HCT116 (cell line): ENCODE data around the gene DPF3.

ENCODE experiments used
- CEBPB ChIP-seq: IDR thresholded peaks from 2 replicates; pipeline ENCODE4 v1.6.1; 2012; ENCODE audit warnings: low read depth
- EGR1 ChIP-seq: IDR thresholded peaks from 2 replicates; pipeline ENCODE4 v1.6.1; 2012; ENCODE audit warnings: low read depth
- EZH2 ChIP-seq: fragments of 200-600 bp; sonication (generic); IDR thresholded peaks from 2 replicates; pipeline ENCODE4 v1.6.1; 2017; ENCODE audit warnings: antibody characterized with exemption, mixed run types
- EZH2phosphoT487 ChIP-seq: fragments of 200-600 bp; IDR thresholded peaks from 2 replicates; pipeline ENCODE4 v1.6.1; 2018; ENCODE audit warnings: antibody characterized with exemption, borderline replicate concordance
- FOSL1 ChIP-seq: IDR thresholded peaks from 2 replicates; pipeline ENCODE4 v1.6.1; 2012; ENCODE audit warnings: low read depth
- POLR2A ChIP-seq: IDR thresholded peaks from 2 replicates; pipeline ENCODE4 v1.7.0; 2011; ENCODE audit warnings: borderline replicate concordance; ENCODE audit not compliant: insufficient read depth, insufficient read length; ENCODE audit errors: extremely low read depth
- POLR2AphosphoS5 ChIP-seq: IDR thresholded peaks from 2 replicates; pipeline ENCODE4 v1.6.1; 2011; ENCODE audit warnings: mild to moderate bottlenecking, low read depth, low read length, moderate library complexity
- SRF ChIP-seq: IDR thresholded peaks from 2 replicates; pipeline ENCODE4 v1.6.1; 2012; ENCODE audit warnings: low read depth
- TCF7L2 ChIP-seq: IDR thresholded peaks from 2 replicates; pipeline ENCODE4 v1.7.0; 2011; ENCODE audit warnings: borderline replicate concordance, inconsistent platforms; ENCODE audit not compliant: insufficient read depth, insufficient read length; ENCODE audit errors: extremely low read depth
- YY1 ChIP-seq: IDR thresholded peaks from 2 replicates; pipeline ENCODE4 v1.6.1; 2011; ENCODE audit warnings: low read length, low read depth, moderate library complexity, mild to moderate bottlenecking; ENCODE audit not compliant: insufficient replicate concordance; ENCODE audit errors: extremely low read depth
- TF ChIP-seq, protein P1 (sequence below): IDR thresholded peaks from 2 replicates; pipeline ENCODE4 v1.6.1; 2012
- TF ChIP-seq, protein P2 (sequence below), 3 experiments: fragments of 200-600 bp in 1 of 3; sonication (generic) in 1 of 3; IDR thresholded peaks in 2 of 3; conservative IDR thresholded peaks in 1 of 3; 2 replicates each; pipeline ENCODE4 v1.5.1; 2012 to 2017; ENCODE audit warnings: low read depth in 2 of 3, low read length in 2 of 3, antibody characterized with exemption in 1 of 3, borderline replicate concordance in 1 of 3, control low read depth in 1 of 3, mild to moderate bottlenecking in 1 of 3, mixed read lengths in 1 of 3, mixed run types in 1 of 3, moderate library complexity in 1 of 3; ENCODE audit not compliant: insufficient read depth in 1 of 3
- TF ChIP-seq, protein P3 (sequence below): IDR thresholded peaks from 2 replicates; pipeline ENCODE4 v1.6.1; 2012
- TF ChIP-seq, protein P4 (sequence below): IDR thresholded peaks from 2 replicates; pipeline ENCODE4 v1.6.1; 2011; ENCODE audit warnings: mild to moderate bottlenecking, low read length, moderate library complexity; ENCODE audit not compliant: insufficient replicate concordance; ENCODE audit errors: extremely low read depth

- TF ChIP-seq EZH2: no peak
- TF ChIP-seq, protein P1, sequence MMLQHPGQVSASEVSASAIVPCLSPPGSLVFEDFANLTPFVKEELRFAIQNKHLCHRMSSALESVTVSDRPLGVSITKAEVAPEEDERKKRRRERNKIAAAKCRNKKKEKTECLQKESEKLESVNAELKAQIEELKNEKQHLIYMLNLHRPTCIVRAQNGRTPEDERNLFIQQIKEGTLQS: no peak
- TF ChIP-seq, protein P2, sequence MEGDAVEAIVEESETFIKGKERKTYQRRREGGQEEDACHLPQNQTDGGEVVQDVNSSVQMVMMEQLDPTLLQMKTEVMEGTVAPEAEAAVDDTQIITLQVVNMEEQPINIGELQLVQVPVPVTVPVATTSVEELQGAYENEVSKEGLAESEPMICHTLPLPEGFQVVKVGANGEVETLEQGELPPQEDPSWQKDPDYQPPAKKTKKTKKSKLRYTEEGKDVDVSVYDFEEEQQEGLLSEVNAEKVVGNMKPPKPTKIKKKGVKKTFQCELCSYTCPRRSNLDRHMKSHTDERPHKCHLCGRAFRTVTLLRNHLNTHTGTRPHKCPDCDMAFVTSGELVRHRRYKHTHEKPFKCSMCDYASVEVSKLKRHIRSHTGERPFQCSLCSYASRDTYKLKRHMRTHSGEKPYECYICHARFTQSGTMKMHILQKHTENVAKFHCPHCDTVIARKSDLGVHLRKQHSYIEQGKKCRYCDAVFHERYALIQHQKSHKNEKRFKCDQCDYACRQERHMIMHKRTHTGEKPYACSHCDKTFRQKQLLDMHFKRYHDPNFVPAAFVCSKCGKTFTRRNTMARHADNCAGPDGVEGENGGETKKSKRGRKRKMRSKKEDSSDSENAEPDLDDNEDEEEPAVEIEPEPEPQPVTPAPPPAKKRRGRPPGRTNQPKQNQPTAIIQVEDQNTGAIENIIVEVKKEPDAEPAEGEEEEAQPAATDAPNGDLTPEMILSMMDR (IDR thresholded peaks at IDR 0.05 in 2 of 3, conservative IDR thresholded peaks at IDR 0.05 in 1 of 3; ENCODE audit: borderline replicate concordance in 1 of 3, insufficient read depth in 1 of 3, low read depth in 2 of 3, low read length in 2 of 3): no peak
- TF ChIP-seq CEBPB: no peak
- TF ChIP-seq, protein P3, sequence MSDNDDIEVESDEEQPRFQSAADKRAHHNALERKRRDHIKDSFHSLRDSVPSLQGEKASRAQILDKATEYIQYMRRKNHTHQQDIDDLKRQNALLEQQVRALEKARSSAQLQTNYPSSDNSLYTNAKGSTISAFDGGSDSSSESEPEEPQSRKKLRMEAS: no peak
- no peak for TF ChIP-seq EZH2phosphoT487
- TF ChIP-seq YY1: no peak
- TF ChIP-seq FOSL1: no peak
- no peak for TF ChIP-seq SRF
- TF ChIP-seq EGR1: no peak
- TF ChIP-seq, protein P4, sequence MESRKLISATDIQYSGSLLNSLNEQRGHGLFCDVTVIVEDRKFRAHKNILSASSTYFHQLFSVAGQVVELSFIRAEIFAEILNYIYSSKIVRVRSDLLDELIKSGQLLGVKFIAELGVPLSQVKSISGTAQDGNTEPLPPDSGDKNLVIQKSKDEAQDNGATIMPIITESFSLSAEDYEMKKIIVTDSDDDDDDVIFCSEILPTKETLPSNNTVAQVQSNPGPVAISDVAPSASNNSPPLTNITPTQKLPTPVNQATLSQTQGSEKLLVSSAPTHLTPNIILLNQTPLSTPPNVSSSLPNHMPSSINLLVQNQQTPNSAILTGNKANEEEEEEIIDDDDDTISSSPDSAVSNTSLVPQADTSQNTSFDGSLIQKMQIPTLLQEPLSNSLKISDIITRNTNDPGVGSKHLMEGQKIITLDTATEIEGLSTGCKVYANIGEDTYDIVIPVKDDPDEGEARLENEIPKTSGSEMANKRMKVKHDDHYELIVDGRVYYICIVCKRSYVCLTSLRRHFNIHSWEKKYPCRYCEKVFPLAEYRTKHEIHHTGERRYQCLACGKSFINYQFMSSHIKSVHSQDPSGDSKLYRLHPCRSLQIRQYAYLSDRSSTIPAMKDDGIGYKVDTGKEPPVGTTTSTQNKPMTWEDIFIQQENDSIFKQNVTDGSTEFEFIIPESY: no peak
- no peak for TF ChIP-seq POLR2A
- TF ChIP-seq POLR2AphosphoS5: no peak
- no peak for TF ChIP-seq TCF7L2
Observed at GRCh38 chr14:72640911-72641485, 252.9 kb downstream of the DPF3 start.
